NCI-H524 (cell line): ENCODE results near the gene IQCK.

Experiments
- DNase-seq, 2 experiments: peaks; one replicate each; lab custom pipeline; 2025; lab: John Stamatoyannopoulos, UW

The IQCK gene

GRCh38 chr16:19804538-19805323 is 86.7 kb downstream of the IQCK start:
- DNase-seq: no peak

GRCh38 chr16:19805459-19806162 is 87.5 kb downstream of the IQCK start:
- no peak for DNase-seq

GRCh38 chr16:19808061-19808641 is 90.1 kb downstream of the IQCK start:
- no peak for DNase-seq

- DNase-seq: no peak
These were observed 91.1 kb downstream of the IQCK start for GRCh38 chr16:19809121-19809635.

GRCh38 chr16:19809693-19810092 is 91.6 kb downstream of the IQCK start:
- no peak for DNase-seq

- no peak for DNase-seq
These were observed 93.0 kb downstream of the IQCK start for GRCh38 chr16:19810817-19811731.

GRCh38 chr16:19812986-19813385 is 94.9 kb downstream of the IQCK start:
- no peak for DNase-seq

GRCh38 chr16:19815418-19815817 is 97.3 kb downstream of the IQCK start:
- no peak for DNase-seq

GRCh38 chr16:19817122-19817521 is 99.1 kb downstream of the IQCK start:
- no peak for DNase-seq

- DNase-seq: no peak
These were observed 99.8 kb downstream of the IQCK start for GRCh38 chr16:19817875-19818274.

GRCh38 chr16:19822533-19822932 is 104.5 kb downstream of the IQCK start:
- no peak for DNase-seq

GRCh38 chr16:19823322-19823721 is 105.3 kb downstream of the IQCK start:
- no peak for DNase-seq

GRCh38 chr16:19824216-19824615 is 106.1 kb downstream of the IQCK start:
- no peak for DNase-seq

- DNase-seq: no peak
These were observed 112.0 kb downstream of the IQCK start for GRCh38 chr16:19829844-19830692.

- DNase-seq: no peak
These were observed 113.0 kb downstream of the IQCK start for GRCh38 chr16:19830902-19831560.

- DNase-seq: no peak
These were observed 113.6 kb downstream of the IQCK start for GRCh38 chr16:19831678-19832077.

- no peak for DNase-seq
These were observed 115.1 kb downstream of the IQCK start for GRCh38 chr16:19833176-19833575.

- DNase-seq: no peak
These were observed 115.5 kb downstream of the IQCK start for GRCh38 chr16:19833581-19833980.

GRCh38 chr16:19835196-19835595 is 117.1 kb downstream of the IQCK start:
- DNase-seq: no peak

- DNase-seq: no peak
These were observed 117.9 kb downstream of the IQCK start for GRCh38 chr16:19835968-19836421.
